Testis (tissue), 2 donors: Measurements from ENCODE around the gene KRTAP5-3.

Experiments
- POLR2A ChIP-seq: fragments of 450-650 bp; IDR thresholded peaks from one replicate; pipeline ENCODE4 v1.6.1; 2017; ENCODE audit warnings: antibody characterized with exemption, mild to moderate bottlenecking, moderate library complexity
- TF ChIP-seq, protein P1 (sequence below), 3 experiments: fragments of 450-650 bp in 2 of 3; fragments of 200-600 bp in 1 of 3; sonication (generic) in 1 of 3; IDR thresholded peaks; one replicate each; pipeline ENCODE4 v1.5.1; 2016 to 2019; ENCODE audit warnings: antibody characterized with exemption in 3 of 3, mild to moderate bottlenecking in 2 of 3, moderate library complexity in 1 of 3

DNA sequence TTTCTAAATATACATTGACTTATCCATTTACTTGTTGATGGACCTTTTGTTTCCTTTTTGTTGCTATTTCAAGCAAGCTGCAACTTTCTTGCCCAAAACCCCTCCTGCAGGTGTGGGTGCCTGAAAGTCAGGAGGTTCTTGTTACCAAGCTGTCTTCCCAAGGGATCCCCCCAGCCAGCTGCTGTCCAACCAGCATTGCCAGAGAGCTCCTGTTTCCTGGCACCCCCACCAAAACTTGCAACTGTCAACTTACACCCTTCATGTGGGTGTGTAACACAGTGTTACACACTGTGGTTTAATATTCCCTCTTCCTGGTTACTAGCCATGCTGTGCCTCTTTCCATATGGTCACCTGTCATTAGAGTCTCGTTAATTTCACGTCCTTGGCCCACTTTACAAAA lies 21.6 kb downstream of the KRTAP5-3 start:
- TF ChIP-seq, protein P1, sequence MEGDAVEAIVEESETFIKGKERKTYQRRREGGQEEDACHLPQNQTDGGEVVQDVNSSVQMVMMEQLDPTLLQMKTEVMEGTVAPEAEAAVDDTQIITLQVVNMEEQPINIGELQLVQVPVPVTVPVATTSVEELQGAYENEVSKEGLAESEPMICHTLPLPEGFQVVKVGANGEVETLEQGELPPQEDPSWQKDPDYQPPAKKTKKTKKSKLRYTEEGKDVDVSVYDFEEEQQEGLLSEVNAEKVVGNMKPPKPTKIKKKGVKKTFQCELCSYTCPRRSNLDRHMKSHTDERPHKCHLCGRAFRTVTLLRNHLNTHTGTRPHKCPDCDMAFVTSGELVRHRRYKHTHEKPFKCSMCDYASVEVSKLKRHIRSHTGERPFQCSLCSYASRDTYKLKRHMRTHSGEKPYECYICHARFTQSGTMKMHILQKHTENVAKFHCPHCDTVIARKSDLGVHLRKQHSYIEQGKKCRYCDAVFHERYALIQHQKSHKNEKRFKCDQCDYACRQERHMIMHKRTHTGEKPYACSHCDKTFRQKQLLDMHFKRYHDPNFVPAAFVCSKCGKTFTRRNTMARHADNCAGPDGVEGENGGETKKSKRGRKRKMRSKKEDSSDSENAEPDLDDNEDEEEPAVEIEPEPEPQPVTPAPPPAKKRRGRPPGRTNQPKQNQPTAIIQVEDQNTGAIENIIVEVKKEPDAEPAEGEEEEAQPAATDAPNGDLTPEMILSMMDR (IDR thresholded peaks at IDR 0.05): no peak
- no peak for TF ChIP-seq POLR2A
